Measurements from ENCODE around the gene MEGF11. TPM values are rescaled to one million over a fixed set of nuclear protein-coding genes. Genes with fewer than 3 reads are reported as not detected.

MEGF11 gene
- total RNA-seq, 1 donor from 2014 or later = 6.2 TPM

GRCh38 chr15:66215811-66216210 lies 37.7 kb downstream of the MEGF11 start:
- DNase-seq (ENCODE audit: low read depth) = no peak

- DNase-seq (ENCODE audit: low read depth) = no peak
These were observed 39.3 kb downstream of the MEGF11 start for GRCh38 chr15:66214246-66214645.

- no peak for DNase-seq (ENCODE audit: low read depth)
These were observed 41.0 kb downstream of the MEGF11 start for GRCh38 chr15:66212563-66212921.

- no peak for DNase-seq (ENCODE audit: low read depth)
These were observed 41.6 kb downstream of the MEGF11 start for GRCh38 chr15:66211670-66212562.

- DNase-seq (ENCODE audit: low read depth) = no peak
These were observed 42.9 kb downstream of the MEGF11 start for GRCh38 chr15:66210684-66211083.

GRCh38 chr15:66198757-66199156 lies 54.8 kb downstream of the MEGF11 start:
- no peak for DNase-seq (ENCODE audit: low read depth)

- DNase-seq (ENCODE audit: low read depth) = peak; percentile 88
These were observed 56.9 kb downstream of the MEGF11 start for GRCh38 chr15:66196602-66197001.

GRCh38 chr15:66195621-66196230 lies 57.8 kb downstream of the MEGF11 start:
- DNase-seq (ENCODE audit: low read depth) = no peak

GRCh38 chr15:66193066-66193465 lies 60.5 kb downstream of the MEGF11 start:
- peak; percentile 12 for DNase-seq (ENCODE audit: low read depth)

- DNase-seq (ENCODE audit: low read depth) = no peak
These were observed 62.8 kb downstream of the MEGF11 start for GRCh38 chr15:66190746-66191145.

- DNase-seq (ENCODE audit: low read depth) = no peak
These were observed 64.3 kb downstream of the MEGF11 start for GRCh38 chr15:66189291-66189690.

GRCh38 chr15:66188464-66188863 lies 65.1 kb downstream of the MEGF11 start:
- DNase-seq (ENCODE audit: low read depth) = no peak

- DNase-seq (ENCODE audit: low read depth) = no peak
These were observed 66.3 kb downstream of the MEGF11 start for GRCh38 chr15:66187271-66187670.

GRCh38 chr15:66186049-66186825 lies 67.3 kb downstream of the MEGF11 start:
- no peak for DNase-seq (ENCODE audit: low read depth)

- no peak for DNase-seq (ENCODE audit: low read depth)
These were observed 68.4 kb downstream of the MEGF11 start for GRCh38 chr15:66184936-66185790.

- no peak for DNase-seq (ENCODE audit: low read depth)
These were observed 69.1 kb downstream of the MEGF11 start for GRCh38 chr15:66184492-66184891.

- no peak for DNase-seq (ENCODE audit: low read depth)
These were observed 72.9 kb downstream of the MEGF11 start for GRCh38 chr15:66180531-66181097.

- DNase-seq (ENCODE audit: low read depth) = no peak
These were observed 75.0 kb downstream of the MEGF11 start for GRCh38 chr15:66178531-66178910.

- DNase-seq (ENCODE audit: low read depth) = no peak
These were observed 81.1 kb downstream of the MEGF11 start for GRCh38 chr15:66172324-66172980.

GRCh38 chr15:66171841-66172240 lies 81.7 kb downstream of the MEGF11 start:
- DNase-seq (ENCODE audit: low read depth) = no peak

- DNase-seq (ENCODE audit: low read depth) = no peak
These were observed 82.8 kb downstream of the MEGF11 start for GRCh38 chr15:66170716-66171115.

Measured in renal cortical epithelial cell (primary cell).